HepG2 (cell line): ENCODE results near the gene PPFIA3. TPM values are rescaled to one million over a fixed set of nuclear protein-coding genes. Genes with fewer than 3 reads are reported as not detected.

Source experiments
- ATAC-seq: fragments of 200-7000 bp; cut with Tn5 transposase; 3 replicates; pipeline ENCODE4 v1.9.1; 2020; ENCODE audit warnings: mild to moderate bottlenecking, moderate library complexity
- BruUV-seq: library from RNA; stranded (reverse); fragments of 400-500 nt; replicated peaks from 2 replicates; lab custom pipeline; 2021; lab: Mats Ljungman, UMichigan
- CTCF ChIA-PET: fragments of 300-600 bp; formaldehyde crosslinking; extraction: SDS; loops from one replicate; lab custom pipeline; 2021; ENCODE audit warnings: low total read pairs, inconsistent platforms, low intra/inter-chr PET ratio; lab: Yijun Ruan, JAX
- POLR2A ChIA-PET: fragments of 350-600 bp; sonication (Branson Sonifier 250); formaldehyde crosslinking; loops from one replicate; lab custom pipeline; 2020; ENCODE audit warnings: antibody characterized with exemption, inconsistent platforms; lab: Yijun Ruan, JAX
- DNase-seq: peaks from one replicate; pipeline ENCODE4 v3.0.0-alpha.2; 2015; ENCODE audit warnings: low spot score
- FAIRE-seq: peaks from 3 replicates; lab custom pipeline; 2011; peaks lifted over from hg19 to GRCh38; lab: Jason Lieb, UNC
- H2AFZ ChIP-seq: one replicate; pipeline ENCODE4 v1.6.1; 2011; ENCODE audit warnings: low read length, inconsistent platforms
- H3K27ac ChIP-seq: fragments of 300-600 bp; 3 replicates; pipeline ENCODE4 v1.8.0; 2011; ENCODE audit warnings: mixed run types, mild to moderate bottlenecking, mixed read lengths, low read length, inconsistent platforms; ENCODE audit not compliant: insufficient read depth; ENCODE audit errors: extremely low read length
- H3K27me3 ChIP-seq, 2 experiments: fragments of 200-600 bp in 1 of 2; 2 replicates in 1 of 2; 3 replicates in 1 of 2; pipeline versions ENCODE4 v1.6.0 to v1.8.0; 2011; ENCODE audit warnings: low read length in 2 of 2, mild to moderate bottlenecking in 2 of 2, moderate library complexity in 2 of 2, inconsistent platforms in 1 of 2; ENCODE audit not compliant: insufficient read depth in 2 of 2, control insufficient read depth in 1 of 2
- H3K36me3 ChIP-seq, 2 experiments: fragments of 200-600 bp in 1 of 2; replicated peaks in 1 of 2; 2 replicates in 1 of 2; 3 replicates in 1 of 2; pipeline versions ENCODE4 v1.5.1 to v1.8.0; 2011; ENCODE audit warnings: low read length in 2 of 2, inconsistent platforms in 1 of 2; ENCODE audit not compliant: insufficient read depth in 2 of 2, control insufficient read depth in 1 of 2
- H3K4me1 ChIP-seq: 2 replicates; pipeline ENCODE4 v1.5.1; 2012; ENCODE audit warnings: low read length, inconsistent platforms; ENCODE audit not compliant: insufficient read depth
- H3K4me2 ChIP-seq: 2 replicates; pipeline ENCODE4 v1.6.0; 2011; ENCODE audit warnings: low read depth, low read length, inconsistent platforms
- H3K4me3 ChIP-seq, 3 experiments: fragments of 200-600 bp in 1 of 3; sonication (generic), shearing (Covaris generic) in 1 of 3; replicated peaks in 1 of 3; 2 replicates each; pipeline ENCODE4 v1.5.1; 2011 to 2016; ENCODE audit warnings: low read length in 3 of 3, inconsistent platforms in 2 of 3, low read depth in 2 of 3, mild to moderate bottlenecking in 2 of 3, control low read depth in 1 of 3, mixed read lengths in 1 of 3; ENCODE audit not compliant: insufficient read depth in 1 of 3
- H3K79me2 ChIP-seq: one replicate; pipeline ENCODE4 v1.6.1; 2011; ENCODE audit warnings: low read length, inconsistent platforms; ENCODE audit not compliant: insufficient read depth
- H3K9ac ChIP-seq: 2 replicates; pipeline ENCODE4 v1.6.0; 2011; ENCODE audit warnings: mild to moderate bottlenecking, low read depth, low read length, inconsistent platforms; ENCODE audit not compliant: insufficient read depth
- H3K9me3 ChIP-seq: 2 replicates; pipeline ENCODE4 v1.5.1; 2012; ENCODE audit warnings: mild to moderate bottlenecking, low read length
- H4K20me1 ChIP-seq: 2 replicates; pipeline ENCODE4 v1.6.0; 2011; ENCODE audit warnings: inconsistent platforms, mild to moderate bottlenecking, low read length, moderate library complexity; ENCODE audit not compliant: insufficient read depth
- CSRNP2 ChIP-seq: sonication (generic); formaldehyde crosslinking; conservative IDR thresholded peaks from 2 replicates; pipeline ENCODE4 v1.8.0; 2022; ENCODE audit warnings: low read depth, missing genetic modification reagents
- ETS1 ChIP-seq: sonication (generic); formaldehyde crosslinking; IDR thresholded peaks from 2 replicates; pipeline ENCODE4 v1.4.0; 2020; ENCODE audit warnings: missing genetic modification reagents
- GMEB2 ChIP-seq: IDR thresholded peaks from 2 replicates; pipeline ENCODE4 v1.6.1; 2016; ENCODE audit warnings: missing biosample characterization, missing genetic modification reagents, low read depth
- NFKBIZ ChIP-seq: IDR thresholded peaks from 2 replicates; pipeline ENCODE4 v1.6.1; 2018; ENCODE audit warnings: missing genetic modification reagents, missing compliant biosample characterization
- WIZ ChIP-seq: sonication (generic); formaldehyde crosslinking; IDR thresholded peaks from 2 replicates; pipeline ENCODE4 v1.5.1; 2020; ENCODE audit warnings: mild to moderate bottlenecking, missing genetic modification reagents
- ZKSCAN1 ChIP-seq: fragments of 150-350 bp; IDR thresholded peaks from 2 replicates; pipeline ENCODE4 v1.6.1; 2014; ENCODE audit warnings: low read length
- ZNF121 ChIP-seq: sonication (generic); formaldehyde crosslinking; IDR thresholded peaks from 2 replicates; pipeline ENCODE4 v1.5.0; 2020; ENCODE audit warnings: mild to moderate bottlenecking, missing genetic modification reagents
- ZNF414 ChIP-seq: sonication (generic); formaldehyde crosslinking; IDR thresholded peaks from 2 replicates; pipeline ENCODE4 v1.5.0; 2020; ENCODE audit warnings: missing genetic modification reagents
- ZNF543 ChIP-seq: sonication (generic); formaldehyde crosslinking; IDR thresholded peaks from 2 replicates; pipeline ENCODE4 v1.4.0; 2020; ENCODE audit warnings: mild to moderate bottlenecking, missing genetic modification reagents
- ZNF589 ChIP-seq: sonication (generic); formaldehyde crosslinking; conservative IDR thresholded peaks from 2 replicates; pipeline ENCODE4 v1.8.0; 2022; ENCODE audit warnings: mild to moderate bottlenecking, moderate library complexity, missing genetic modification reagents
- ZNF772 ChIP-seq: sonication (generic); formaldehyde crosslinking; IDR thresholded peaks from 2 replicates; pipeline ENCODE4 v1.5.0; 2020; ENCODE audit warnings: mild to moderate bottlenecking, missing genetic modification reagents
- WGBS: methylation state at CpG from one replicate; pipeline ENCODE4 v1.1.6; 2017; ENCODE audit warnings: low lambda C conversion rate; 5-methylcytosine and 5-hydroxymethylcytosine counted together
- in situ Hi-C: cut with HindIII; loops from 2 replicates; pipeline ENCODE4 v1.10.0; 2017; ENCODE audit warnings: low pct_unique_long_range_greater_than_20kb; ENCODE audit not compliant: extremely low pct_ligation_motif_present
- intact Hi-C: fragments of 100-400 bp; cut with micrococcal nuclease; formaldehyde crosslinking; loops from one replicate; pipeline ENCODE4 v1.10.0; 2022; ENCODE audit not compliant: unreplicated experiment
- polyA plus RNA-seq, 8 experiments: library from polyadenylated mRNA; depleted of rRNA in 3 of 8; stranded (reverse) in 7 of 8; unstranded in 1 of 8; fragments of >200 nt; fragmentation: Illumina TruSeq in 4 of 8; extraction: Trizol in 4 of 8; gene quantifications; 2 replicates each; pipeline versions ENCODE4 v1.2.1 to v1.2.3, GENCODE V29; 2011 to 2016; ENCODE audit warnings: low read depth in 4 of 8, missing spikeins in 1 of 8, mixed read lengths in 1 of 8; ENCODE audit not compliant: insufficient read depth in 1 of 8
- total RNA-seq, 5 experiments: library from RNA; depleted of rRNA; stranded (reverse); fragments of >200 nt; fragmentation: Illumina TruSeq; extraction: Trizol; gene quantifications; 2 replicates each; pipeline ENCODE4 v1.2.3, GENCODE V29; 2016; ENCODE audit warnings: low read depth in 1 of 5

Gene PPFIA3
- total and polyA plus RNA-seq, 2 of the 13 experiments (the other 11 are each of a cell fraction or from before 2014, with no cell fraction given), result 6.7 to 8.6 TPM

GRCh38 chr19:49135686-49136085, 16.3 kb downstream of the PPFIA3 start:
- CTCF ChIA-PET, result no interaction called here
- no TSS peak for BruUV-seq

More at GRCh38 chr19:49135686-49136085, 16.3 kb downstream of the PPFIA3 start:
- POLR2A ChIA-PET, result no interaction called here
- Histone ChIP-seq H3K4me3 (no peak overlapping the region), H3K79me2 (no peaks in the 10 kb centered on the region), H3K27me3 (no peaks in the 10 kb centered on the region), H3K36me3 (peaks cover 3 to 5% of the 10 kb centered on the region in 2 experiments; a peak in 2 of 5 replicates), H4K20me1 (no peaks in the 10 kb centered on the region), H3K9me3 (no peaks in the 10 kb centered on the region), H3K4me2 (no peak overlapping the region), H2AFZ (no peak overlapping the region), H3K27ac (no peak overlapping the region), H3K4me1 (no peaks in the 10 kb centered on the region), H3K9ac (no peak overlapping the region)
- in situ Hi-C loops, result no loop called here
- no peak for DNase-seq
- WGBS, result 95% methylated on average over 5 of the region's 5 CpGs
- no peak for TF ChIP-seq NFKBIZ (CRISPR knock-in tag)
- TF ChIP-seq ZNF589 (CRISPR knock-in tag), result no peak
- no peak for TF ChIP-seq ZNF772 (CRISPR knock-in tag)
- TF ChIP-seq ETS1 (CRISPR knock-in tag), result no peak
- TF ChIP-seq ZNF414, result no peak
- no peak for TF ChIP-seq WIZ
- no peak for TF ChIP-seq ZNF121
- TF ChIP-seq GMEB2 (CRISPR knock-in tag), result no peak
- no peak for TF ChIP-seq CSRNP2 (CRISPR knock-in tag)
- no peak for TF ChIP-seq ZNF543 (CRISPR knock-in tag)
- TF ChIP-seq ZKSCAN1, result no peak
- no peak for ATAC-seq
- intact Hi-C loops, result no loop called here
- no peak for FAIRE-seq
